IPS DF 19.7 (cell line): Measurements from ENCODE around the gene SHLD1.
A peak's percentile ranks its signal among the peaks of the same experiment; 100 is the strongest.

Experiments
- DNase-seq: peaks from one replicate; pipeline ENCODE4 v3.0.0-alpha.2; 2013; ENCODE audit warnings: low read depth, low spot score

The SHLD1 gene

GRCh38 chr20:5845681-5846615, 95.7 kb downstream of the SHLD1 start:
- no peak for DNase-seq

- no peak for DNase-seq
Observed at GRCh38 chr20:5848711-5849505, 98.7 kb downstream of the SHLD1 start.

- DNase-seq: no peak
Observed at GRCh38 chr20:5855939-5856338, 105.7 kb downstream of the SHLD1 start.

GRCh38 chr20:5859608-5860007, 109.4 kb downstream of the SHLD1 start:
- no peak for DNase-seq

GRCh38 chr20:5862703-5863039, 112.5 kb downstream of the SHLD1 start:
- no peak for DNase-seq

- no peak for DNase-seq
Observed at GRCh38 chr20:5863040-5863833, 113.0 kb downstream of the SHLD1 start.

- DNase-seq: no peak
Observed at GRCh38 chr20:5864428-5864827, 114.2 kb downstream of the SHLD1 start.

GRCh38 chr20:5864873-5865587, 114.8 kb downstream of the SHLD1 start:
- DNase-seq: no peak

GRCh38 chr20:5865604-5866003, 115.4 kb downstream of the SHLD1 start:
- DNase-seq: no peak

- DNase-seq: no peak
Observed at GRCh38 chr20:5870568-5870981, 120.4 kb downstream of the SHLD1 start.

- no peak for DNase-seq
Observed at GRCh38 chr20:5871459-5872410, 121.5 kb downstream of the SHLD1 start.

GRCh38 chr20:5877128-5877527, 126.9 kb downstream of the SHLD1 start:
- DNase-seq: no peak

- DNase-seq: no peak
Observed at GRCh38 chr20:5880326-5880725, 130.1 kb downstream of the SHLD1 start.

GRCh38 chr20:5881703-5882102, 131.5 kb downstream of the SHLD1 start:
- DNase-seq: peak; percentile 12

- no peak for DNase-seq
Observed at GRCh38 chr20:5882166-5882565, 132.0 kb downstream of the SHLD1 start.

GRCh38 chr20:5884465-5885335, 134.5 kb downstream of the SHLD1 start:
- no peak for DNase-seq

GRCh38 chr20:5885866-5886265, 135.7 kb downstream of the SHLD1 start:
- no peak for DNase-seq

GRCh38 chr20:5886788-5887187, 136.6 kb downstream of the SHLD1 start:
- DNase-seq: no peak

GRCh38 chr20:5887386-5887785, 137.2 kb downstream of the SHLD1 start:
- no peak for DNase-seq
